Mesodermal cell (in vitro differentiated cells): Measurements from ENCODE around the gene ZSWIM9. TPM values are rescaled to one million over a fixed set of nuclear protein-coding genes. Genes with fewer than 3 reads are reported as not detected.

Source experiments
- H3K27ac ChIP-seq: 2 replicates; pipeline ENCODE4 v1.7.0; 2013; ENCODE audit warnings: mild to moderate bottlenecking, low read depth, low read length, moderate library complexity; ENCODE audit not compliant: severe bottlenecking
- H3K36me3 ChIP-seq: 2 replicates; pipeline ENCODE4 v1.7.1; 2013; ENCODE audit warnings: mild to moderate bottlenecking, low read length, moderate library complexity; ENCODE audit not compliant: control insufficient read depth, insufficient read depth
- H3K4me1 ChIP-seq: one replicate; pipeline ENCODE4 v1.7.1; 2013; ENCODE audit warnings: mild to moderate bottlenecking, low read length; ENCODE audit not compliant: insufficient read depth, control insufficient read depth, poor library complexity, severe bottlenecking
- H3K4me3 ChIP-seq: 2 replicates; pipeline ENCODE4 v1.7.0; 2013; ENCODE audit warnings: low read length, control low read depth, mild to moderate bottlenecking; ENCODE audit not compliant: insufficient read depth, poor library complexity, severe bottlenecking; ENCODE audit errors: extremely low read depth
- H3K9me3 ChIP-seq: 2 replicates; pipeline ENCODE4 v1.7.1; 2013; ENCODE audit warnings: mild to moderate bottlenecking, low read length, moderate library complexity; ENCODE audit not compliant: control insufficient read depth
- WGBS, 2 experiments: methylation state at CpG; one replicate each; pipeline ENCODE4 v1.1.5; 2013; ENCODE audit warnings: missing lambda C conversion rate in 2 of 2; ENCODE audit not compliant: insufficient coverage in 2 of 2; 5-methylcytosine and 5-hydroxymethylcytosine counted together
- polyA plus RNA-seq, 2 experiments: library from polyadenylated mRNA; stranded (reverse); fragments of 50-300 nt; gene quantifications; one replicate each; pipeline ENCODE4 v1.2.3, GENCODE V29; 2013

ZSWIM9 gene
- polyA plus RNA-seq (2013, experiment 1 of 2): 5.4 TPM
- 4.1 TPM for polyA plus RNA-seq (2013, experiment 2 of 2)

GRCh38 chr19:48169939-48170803, at the start of gene ZSWIM9, which contains the start of gene LIG1:
ZSWIM9 (plus strand) TSS chr19:48170680; CDS start chr19:48171803, 1,123 bp downstream.
LIG1 (minus strand) TSS chr19:48170344; CDS start chr19:48165566, 4,778 bp downstream.
- H3K4me3 ChIP-seq: peak within 1 kb of the TSS; percentile 91
- H3K36me3 ChIP-seq: peaks cover 27% of the 10 kb centered on the region
- peak within 1 kb of the TSS; percentile 83 for H3K27ac ChIP-seq
- WGBS, 2 experiments: 1% methylated on average over 30 to 59 of the region's 82 CpGs
- peaks cover 6% of the 10 kb centered on the region for H3K4me1 ChIP-seq
- no peaks in the 10 kb centered on the region for H3K9me3 ChIP-seq

GRCh38 chr19:48121066-48121465, 49.4 kb upstream of the ZSWIM9 start:
- peaks cover 66% of the 10 kb centered on the region for H3K36me3 ChIP-seq
- H3K9me3 ChIP-seq: no peaks in the 10 kb centered on the region
- H3K4me3 ChIP-seq: no peak overlapping the region
- WGBS, 2 experiments: 90 to 93% methylated on average over 13 to 14 of the region's 14 CpGs
- H3K27ac ChIP-seq: no peak overlapping the region
- H3K4me1 ChIP-seq: peaks cover 16% of the 10 kb centered on the region

- 83 to 89% methylated on average over 9 to 10 of the region's 10 CpGs for WGBS, 2 experiments
- peaks cover 67% of the 10 kb centered on the region for H3K36me3 ChIP-seq
- no peaks in the 10 kb centered on the region for H3K9me3 ChIP-seq
Measured at GRCh38 chr19:48121909-48122371, 48.5 kb upstream of the ZSWIM9 start.

GRCh38 chr19:48122421-48122820, 48.1 kb upstream of the ZSWIM9 start:
- H3K36me3 ChIP-seq: peaks cover 67% of the 10 kb centered on the region
- H3K4me1 ChIP-seq: peaks cover 16% of the 10 kb centered on the region
- no peak overlapping the region for H3K4me3 ChIP-seq
- H3K9me3 ChIP-seq: no peaks in the 10 kb centered on the region
- H3K27ac ChIP-seq: peak overlapping the region; percentile 1
- WGBS, 2 experiments: 93 to 96% methylated on average over 10 to 14 of the region's 14 CpGs

More at GRCh38 chr19:48121909-48122371, 48.5 kb upstream of the ZSWIM9 start:
- Histone ChIP-seq H3K27ac (peak overlapping the region; percentile 1), H3K4me1 (peaks cover 16% of the 10 kb centered on the region), H3K4me3 (no peak overlapping the region)

- Histone ChIP-seq H3K27ac (peak overlapping the region; percentile 4), H3K36me3 (peaks cover 67% of the 10 kb centered on the region), H3K4me1 (peaks cover 16% of the 10 kb centered on the region), H3K9me3 (no peaks in the 10 kb centered on the region), H3K4me3 (no peak overlapping the region)
- WGBS, 2 experiments: 76 to 89% methylated on average over 10 to 12 of the region's 12 CpGs
Measured at GRCh38 chr19:48123907-48124651, 46.4 kb upstream of the ZSWIM9 start.

GRCh38 chr19:48127561-48127960, 42.9 kb upstream of the ZSWIM9 start:
- H3K36me3 ChIP-seq: peaks cover 74% of the 10 kb centered on the region
- WGBS, 2 experiments: 96 to 100% methylated on average over 5 of the region's 6 CpGs
- peaks cover 11% of the 10 kb centered on the region for H3K4me1 ChIP-seq
- no peak overlapping the region for H3K4me3 ChIP-seq
- H3K27ac ChIP-seq: no peak overlapping the region
- H3K9me3 ChIP-seq: no peaks in the 10 kb centered on the region

GRCh38 chr19:48133094-48133493, 37.4 kb upstream of the ZSWIM9 start:
- Histone ChIP-seq H3K4me3 (no peak overlapping the region), H3K27ac (no peak overlapping the region), H3K9me3 (no peaks in the 10 kb centered on the region), H3K4me1 (no peaks in the 10 kb centered on the region), H3K36me3 (peaks cover 69% of the 10 kb centered on the region)
- WGBS, 2 experiments: 92 to 96% methylated on average over 4 to 6 of the region's 6 CpGs

GRCh38 chr19:48135411-48135810, 35.1 kb upstream of the ZSWIM9 start:
- Histone ChIP-seq H3K36me3 (peaks cover 59% of the 10 kb centered on the region), H3K4me1 (no peaks in the 10 kb centered on the region), H3K9me3 (no peaks in the 10 kb centered on the region), H3K4me3 (no peak overlapping the region), H3K27ac (no peak overlapping the region)
- WGBS, 2 experiments: 88 to 95% methylated on average over 6 to 8 of the region's 8 CpGs

GRCh38 chr19:48136547-48136946, 33.9 kb upstream of the ZSWIM9 start:
- Histone ChIP-seq H3K4me3 (no peak overlapping the region), H3K27ac (no peak overlapping the region), H3K9me3 (no peaks in the 10 kb centered on the region), H3K36me3 (peaks cover 50% of the 10 kb centered on the region), H3K4me1 (no peaks in the 10 kb centered on the region)
- WGBS, 2 experiments: 94 to 96% methylated on average over 3 to 4 of the region's 4 CpGs

- WGBS, 2 experiments: 93 to 98% methylated on average over 24 to 26 of the region's 26 CpGs
- no peaks in the 10 kb centered on the region for H3K4me1 ChIP-seq
- no peak overlapping the region for H3K4me3 ChIP-seq
- no peak overlapping the region for H3K27ac ChIP-seq
- H3K36me3 ChIP-seq: peaks cover 46% of the 10 kb centered on the region
- no peaks in the 10 kb centered on the region for H3K9me3 ChIP-seq
Measured at GRCh38 chr19:48137411-48137810, 33.1 kb upstream of the ZSWIM9 start.
